K562 treated with DMSO at 1 percent for 24 hours (cell line): ENCODE results near the gene SH3BP4. TPM values are rescaled to one million over a fixed set of nuclear protein-coding genes. Genes with fewer than 3 reads are reported as not detected.

ENCODE experiments used
- total RNA-seq: library from RNA; unstranded; fragments of 300-600 nt; gene quantifications from 2 replicates; pipeline ENCODE4 v1.2.3, GENCODE V29; 2022; ENCODE audit warnings: low read depth; ENCODE audit not compliant: insufficient read depth

Gene SH3BP4, protein sequence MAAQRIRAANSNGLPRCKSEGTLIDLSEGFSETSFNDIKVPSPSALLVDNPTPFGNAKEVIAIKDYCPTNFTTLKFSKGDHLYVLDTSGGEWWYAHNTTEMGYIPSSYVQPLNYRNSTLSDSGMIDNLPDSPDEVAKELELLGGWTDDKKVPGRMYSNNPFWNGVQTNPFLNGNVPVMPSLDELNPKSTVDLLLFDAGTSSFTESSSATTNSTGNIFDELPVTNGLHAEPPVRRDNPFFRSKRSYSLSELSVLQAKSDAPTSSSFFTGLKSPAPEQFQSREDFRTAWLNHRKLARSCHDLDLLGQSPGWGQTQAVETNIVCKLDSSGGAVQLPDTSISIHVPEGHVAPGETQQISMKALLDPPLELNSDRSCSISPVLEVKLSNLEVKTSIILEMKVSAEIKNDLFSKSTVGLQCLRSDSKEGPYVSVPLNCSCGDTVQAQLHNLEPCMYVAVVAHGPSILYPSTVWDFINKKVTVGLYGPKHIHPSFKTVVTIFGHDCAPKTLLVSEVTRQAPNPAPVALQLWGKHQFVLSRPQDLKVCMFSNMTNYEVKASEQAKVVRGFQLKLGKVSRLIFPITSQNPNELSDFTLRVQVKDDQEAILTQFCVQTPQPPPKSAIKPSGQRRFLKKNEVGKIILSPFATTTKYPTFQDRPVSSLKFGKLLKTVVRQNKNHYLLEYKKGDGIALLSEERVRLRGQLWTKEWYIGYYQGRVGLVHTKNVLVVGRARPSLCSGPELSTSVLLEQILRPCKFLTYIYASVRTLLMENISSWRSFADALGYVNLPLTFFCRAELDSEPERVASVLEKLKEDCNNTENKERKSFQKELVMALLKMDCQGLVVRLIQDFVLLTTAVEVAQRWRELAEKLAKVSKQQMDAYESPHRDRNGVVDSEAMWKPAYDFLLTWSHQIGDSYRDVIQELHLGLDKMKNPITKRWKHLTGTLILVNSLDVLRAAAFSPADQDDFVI
- 0.08 TPM in 1 of 2 replicates, not detected in the other for total RNA-seq

DNA sequence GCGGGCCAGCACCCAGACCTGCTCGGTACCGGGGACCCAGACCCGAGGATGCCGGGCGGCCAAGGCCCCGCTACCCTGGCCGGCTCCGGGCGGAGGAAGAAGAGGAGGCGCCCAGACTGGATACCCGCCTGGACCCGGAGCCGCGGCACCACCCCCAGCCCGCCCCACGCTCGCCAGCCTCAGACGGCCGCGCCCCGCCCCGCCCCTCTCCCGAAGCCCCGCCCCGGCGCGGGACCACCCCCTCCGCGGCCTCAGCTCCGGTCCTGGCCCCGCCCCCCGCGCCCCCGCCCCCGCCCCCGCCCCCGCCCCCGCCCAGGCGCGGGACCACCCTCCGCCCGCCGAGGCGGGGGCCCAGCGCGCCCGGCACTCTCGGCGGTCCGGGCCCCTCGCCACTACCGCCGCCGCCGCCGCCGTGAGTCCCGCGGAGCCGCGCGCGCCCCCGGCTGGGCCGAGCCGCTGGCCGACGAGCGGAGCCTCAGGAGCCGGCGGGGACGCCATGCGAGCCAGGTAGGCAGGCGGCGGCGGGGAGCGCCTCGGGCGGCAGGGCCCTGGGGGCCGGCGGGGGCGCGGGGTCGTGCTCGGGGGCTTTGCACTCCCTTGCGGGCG, at the start of gene SH3BP4:
SH3BP4 (plus strand) TSS at position 354 of the 606 bp plus-strand sequence. CDS start 82,986 bp downstream, outside the sequence.

